Measurements from ENCODE around the gene IGSF23.
"Not testable (repeated sequence)": the region's sequence is repeated elsewhere in the genome, so short reads cannot be mapped to it uniquely, and the experiment has no call there.

GRCh38 chr19:44610497-44610896 is 2.9 kb upstream of the IGSF23 start:
- not testable (repeated sequence) for TF ChIP-seq CREB5 (CRISPR knock-in tag; IDR thresholded peaks at IDR 0.05; ENCODE audit: low read depth); SNAI2 (CRISPR knock-in tag; IDR thresholded peaks at IDR 0.05); TOX (CRISPR knock-in tag; IDR thresholded peaks at IDR 0.05; ENCODE audit: borderline replicate concordance); POU6F1 (CRISPR knock-in tag; IDR thresholded peaks at IDR 0.05; ENCODE audit: borderline replicate concordance, low read depth); OSR1 (CRISPR knock-in tag; IDR thresholded peaks at IDR 0.05); ZNF70 (CRISPR knock-in tag; IDR thresholded peaks at IDR 0.05); ESRRG (CRISPR knock-in tag; IDR thresholded peaks at IDR 0.05); CSDC2 (CRISPR knock-in tag; IDR thresholded peaks at IDR 0.05); CSRNP3 (CRISPR knock-in tag; IDR thresholded peaks at IDR 0.05); ARNTL (CRISPR knock-in tag; IDR thresholded peaks at IDR 0.05; ENCODE audit: borderline replicate concordance, low read depth); GLIS3 (CRISPR knock-in tag; IDR thresholded peaks at IDR 0.05); TCF4 (CRISPR knock-in tag; IDR thresholded peaks at IDR 0.05; ENCODE audit: borderline replicate concordance); PATZ1 (CRISPR knock-in tag; IDR thresholded peaks at IDR 0.05; ENCODE audit: borderline replicate concordance)

Measured in SK-N-SH treated with all-trans-retinoic acid at 6 μM for 48 hours (cell line).